Measurements from ENCODE around the gene AMOTL1. TPM values are rescaled to one million over a fixed set of nuclear protein-coding genes. Genes with fewer than 3 reads are reported as not detected.

AMOTL1 gene
- total and polyA plus RNA-seq, 2 of the 8 experiments (the other 6 are each of a cell fraction or from before 2014, with no cell fraction given) = 9.0 to 27.6 TPM

DNA sequence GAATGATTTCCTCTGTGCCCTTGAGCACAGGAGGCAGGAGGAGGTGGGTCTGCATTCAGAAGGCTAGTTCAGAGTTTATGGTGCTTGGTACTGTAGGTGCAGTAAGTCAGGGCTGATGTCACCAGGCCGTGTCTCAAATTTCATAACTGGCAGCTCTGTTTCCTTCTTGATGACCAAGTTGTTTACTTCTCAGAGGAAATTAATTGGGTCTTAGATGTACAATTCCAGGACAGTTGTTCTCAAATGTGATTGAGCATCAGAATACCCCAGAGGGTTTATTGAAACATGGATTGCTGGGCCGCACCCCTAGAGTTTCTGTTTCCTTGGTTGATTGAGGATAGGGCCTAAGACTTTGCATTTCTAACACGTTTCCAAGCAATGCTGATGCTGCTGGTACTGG, 6.2 kb downstream of the AMOTL1 start:
- H4K5ac ChIP-seq (ENCODE audit: insufficient read length, low read depth, low read length) = no peak overlapping the region
- H3K9me3 ChIP-seq (ENCODE audit: insufficient read depth in 2 of 2, low read depth in 1 of 2, low read length in 1 of 2) = no peaks in the 10 kb centered on the region; a peak in 1 of 4 replicates
- DNase-seq (ENCODE audit: low read depth in 1 of 2, low spot score in 2 of 2) (no peak), FAIRE-seq (no peak)
- H3K4me3 ChIP-seq (ENCODE audit: extremely low read depth in 1 of 4, insufficient read depth in 2 of 4, low read depth in 3 of 4, low read length in 4 of 4) = no peak overlapping the region
- peaks cover 18 to 99% of the 10 kb centered on the region in 2 experiments for H3K79me2 ChIP-seq (ENCODE audit: control insufficient read depth in 1 of 2, insufficient read depth in 2 of 2, low read length in 2 of 2)
- CTCF ChIA-PET (ENCODE audit: partially characterized antibody) = interaction anchor here (1.4 to 2.0 kb wide), 3 partner anchors 11 to 12 kb away, joined by 4 to 8 read pairs (median 7); no protein-coding TSS in a partner anchor
- H3K4me2 ChIP-seq (ENCODE audit: insufficient read depth in 1 of 2, low read depth in 2 of 2, low read length in 2 of 2) = no peak overlapping the region
- peaks cover 0 to 18% (median 11%) of the 10 kb centered on the region in 4 experiments; a peak in 6 of 7 replicates for H3K4me1 ChIP-seq (replicated peaks in 1 of 4; ENCODE audit: control insufficient read depth in 3 of 4, insufficient read depth in 4 of 4, low read length in 3 of 4)
- H3K27ac ChIP-seq (ENCODE audit: low read depth, low read length) = no peak overlapping the region
- H3K27me3 ChIP-seq (replicated peaks in 1 of 4; ENCODE audit: control insufficient read depth in 3 of 4, extremely low read depth in 1 of 4, insufficient read depth in 3 of 4, low read length in 3 of 4) = peaks cover 0 to 8% (median 6%) of the 10 kb centered on the region in 4 experiments; a peak in 5 of 7 replicates
- POLR2A ChIA-PET (ENCODE audit: partially characterized antibody) = interaction anchor here (1.1 kb wide), 1 partner anchor 19 kb away, joined by 3 read pairs; no protein-coding TSS in a partner anchor
- peaks cover 6% of the 10 kb centered on the region for H3K79me1 ChIP-seq (ENCODE audit: low read depth, low read length)
- H3K4ac ChIP-seq (replicated peaks; ENCODE audit: insufficient read length, low read depth, low read length) = no peak overlapping the region
- H2BK5ac ChIP-seq (ENCODE audit: low read depth, low read length) = no peak overlapping the region
- H2BK20ac ChIP-seq (ENCODE audit: low read length) = no peak overlapping the region
- TF ChIP-seq RXRA (IDR thresholded peaks at IDR 0.05; ENCODE audit: insufficient read depth, low read depth, low read length) (no peak), NANOG (IDR thresholded peaks at IDR 0.05; ENCODE audit: insufficient read depth, low read depth, low read length, poor library complexity, severe bottlenecking) (no peak), SRF (IDR thresholded peaks at IDR 0.05; ENCODE audit: low read depth, low read length) (no peak), PHF8 (conservative IDR thresholded peaks at IDR 0.05; ENCODE audit: low read depth, low read length) (no peak), EZH2 (IDR thresholded peaks at IDR 0.05; ENCODE audit: low read depth, low read length, severe bottlenecking) (no peak), POU5F1 (IDR thresholded peaks at IDR 0.05; ENCODE audit: low read depth, low read length) (no peak), SP4 (IDR thresholded peaks at IDR 0.05; ENCODE audit: low read length) (no peak)
- H3K18ac ChIP-seq (ENCODE audit: extremely low read depth, low read length) = no peak overlapping the region
- 90% methylated on average over 3 of the region's 3 CpGs; no CpG with 5 or more reads in 1 of the 2 experiments for WGBS, 2 experiments (ENCODE audit: extremely low coverage in 1 of 2, insufficient coverage in 1 of 2, insufficient read length in 1 of 2, insufficient replicate concordance in 2 of 2, low coverage in 1 of 2, low lambda C conversion rate in 2 of 2, missing lambda C conversion rate in 1 of 2)
- H3K36me3 ChIP-seq (ENCODE audit: control insufficient read depth in 2 of 4, insufficient read depth in 4 of 4, low read length in 3 of 4) = no peaks in the 10 kb centered on the region
- peaks cover 4% of the 10 kb centered on the region for H3K23me2 ChIP-seq (ENCODE audit: low read depth, low read length)
- H4K20me1 ChIP-seq (replicated peaks in 1 of 2; ENCODE audit: control insufficient read depth in 1 of 2, insufficient read depth in 2 of 2, low read length in 2 of 2) = peaks cover 0 to 9% of the 10 kb centered on the region in 2 experiments
- no peak overlapping the region for H2BK15ac ChIP-seq (ENCODE audit: low read length)
- H2BK12ac ChIP-seq (ENCODE audit: low read depth, low read length) = no peak overlapping the region
- H3K9ac ChIP-seq (replicated peaks in 1 of 4; ENCODE audit: extremely low read depth in 1 of 4, low read depth in 3 of 4, low read length in 3 of 4) = no peak overlapping the region
- no peak overlapping the region for H3K14ac ChIP-seq (ENCODE audit: insufficient read length)
- H4K8ac ChIP-seq (ENCODE audit: extremely low read depth, insufficient read depth, low read length) = no peak overlapping the region
- H3K23ac ChIP-seq (ENCODE audit: insufficient read length) = no peak overlapping the region
- no peak overlapping the region for H2AK5ac ChIP-seq (ENCODE audit: low read depth, low read length)
- H3K56ac ChIP-seq (replicated peaks; ENCODE audit: insufficient read length, low read depth, low read length) = no peak overlapping the region
- no peak overlapping the region for H2AFZ ChIP-seq (ENCODE audit: low read length)
- no peak overlapping the region for H2BK120ac ChIP-seq (replicated peaks; ENCODE audit: low read depth, low read length)
- no peak overlapping the region for H4K91ac ChIP-seq (replicated peaks; ENCODE audit: insufficient read length, low read length)
